Suprapubic skin (tissue), 4 donors: ENCODE measurements around the gene RBM4B. TPM values are rescaled to one million over a fixed set of nuclear protein-coding genes. Genes with fewer than 3 reads are reported as not detected.

Experiments
- DNase-seq, 2 donors: peaks; one replicate each; pipeline ENCODE4 v3.0.0-alpha.2; 2019; ENCODE audit warnings: low spot score in 2 of 2
- H3K27ac ChIP-seq: fragments of 200-600 bp; sonication (generic); one replicate; pipeline ENCODE4 v1.5.1; 2019
- H3K27me3 ChIP-seq: fragments of 200-600 bp; sonication (generic); one replicate; pipeline ENCODE4 v1.5.1; 2019
- H3K36me3 ChIP-seq: fragments of 200-600 bp; sonication (generic); one replicate; pipeline ENCODE4 v1.5.1; 2019
- H3K4me1 ChIP-seq: fragments of 200-600 bp; sonication (generic); one replicate; pipeline ENCODE4 v1.5.1; 2019
- H3K4me3 ChIP-seq: fragments of 200-600 bp; sonication (generic); one replicate; pipeline ENCODE4 v1.5.1; 2019; ENCODE audit warnings: mild to moderate bottlenecking
- H3K9me3 ChIP-seq: fragments of 200-600 bp; sonication (generic); one replicate; pipeline ENCODE4 v1.5.1; 2019
- EP300 ChIP-seq: sonication (generic); formaldehyde crosslinking; IDR thresholded peaks from one replicate; pipeline ENCODE4 v1.6.1; 2017; ENCODE audit warnings: antibody characterized with exemption
- POLR2A ChIP-seq, 2 donors: fragments of 450-650 bp; IDR thresholded peaks; one replicate each; pipeline ENCODE4 v1.6.1; 2017; ENCODE audit warnings: antibody characterized with exemption in 2 of 2, mild to moderate bottlenecking in 2 of 2, moderate library complexity in 2 of 2
- POLR2AphosphoS5 ChIP-seq, 3 donors: sonication (generic); formaldehyde crosslinking; IDR thresholded peaks; one replicate each; pipeline ENCODE4 v1.6.1; 2017; ENCODE audit warnings: antibody characterized with exemption in 3 of 3
- WGBS: methylation state at CpG from one replicate; pipeline ENCODE4 v1.1.5; 2018; 5-methylcytosine and 5-hydroxymethylcytosine counted together
- total RNA-seq, 4 donors: library from RNA; depleted of rRNA; stranded (reverse); fragments of >200 nt; gene quantifications; one replicate each; pipeline ENCODE4 v1.1.0, GENCODE V29; 2016
- TF ChIP-seq, protein P1 (sequence below), 2 donors: fragments of 200-600 bp in 1 of 2; fragments of 450-650 bp in 1 of 2; sonication (generic) in 1 of 2; IDR thresholded peaks; one replicate each; pipeline ENCODE4 v1.5.1; 2016 to 2019; ENCODE audit warnings: antibody characterized with exemption in 2 of 2, mild to moderate bottlenecking in 1 of 2, moderate library complexity in 1 of 2

Gene RBM4B
- total RNA-seq, 4 donors from 2014 or later = 16.7 to 27.1 (median 22.0) TPM

DNA sequence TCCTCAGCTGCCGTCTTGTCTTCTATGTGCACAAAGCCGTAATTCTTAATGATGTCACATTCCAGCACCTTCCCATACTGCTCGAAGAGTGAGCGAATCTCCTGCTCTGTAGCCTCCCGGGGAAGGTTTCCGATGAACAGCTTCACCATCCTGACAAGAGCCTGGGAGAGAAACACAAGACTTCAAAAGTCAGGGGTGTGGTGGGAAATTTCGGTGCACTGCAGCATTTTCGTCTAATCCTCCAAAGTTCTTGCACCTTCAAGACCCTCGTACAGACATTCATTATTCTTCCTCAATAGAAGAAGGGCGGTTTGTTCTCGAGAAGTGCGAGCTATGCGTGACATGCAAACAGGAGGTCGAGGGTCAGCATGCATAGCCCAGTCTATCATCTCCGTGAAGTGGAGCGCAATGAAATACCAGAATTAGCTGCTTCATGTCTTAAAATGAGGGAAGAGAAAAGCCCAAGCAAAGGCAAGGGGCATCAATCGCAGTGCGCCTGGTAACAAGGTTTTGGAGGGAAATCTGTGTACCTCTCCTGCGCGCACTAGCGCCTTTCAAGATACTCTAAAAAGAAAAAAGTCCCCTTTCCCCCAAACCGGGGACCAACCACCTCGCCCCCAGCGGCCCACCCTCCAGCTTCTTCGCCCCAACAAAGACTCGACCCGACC, 622 bp downstream of the RBM4B start:
- TF ChIP-seq EP300 (no peak), POLR2A (IDR thresholded peaks at IDR 0.05) (no peak), POLR2AphosphoS5 (IDR thresholded peaks at IDR 0.05) (no peak)
- TF ChIP-seq, protein P1, sequence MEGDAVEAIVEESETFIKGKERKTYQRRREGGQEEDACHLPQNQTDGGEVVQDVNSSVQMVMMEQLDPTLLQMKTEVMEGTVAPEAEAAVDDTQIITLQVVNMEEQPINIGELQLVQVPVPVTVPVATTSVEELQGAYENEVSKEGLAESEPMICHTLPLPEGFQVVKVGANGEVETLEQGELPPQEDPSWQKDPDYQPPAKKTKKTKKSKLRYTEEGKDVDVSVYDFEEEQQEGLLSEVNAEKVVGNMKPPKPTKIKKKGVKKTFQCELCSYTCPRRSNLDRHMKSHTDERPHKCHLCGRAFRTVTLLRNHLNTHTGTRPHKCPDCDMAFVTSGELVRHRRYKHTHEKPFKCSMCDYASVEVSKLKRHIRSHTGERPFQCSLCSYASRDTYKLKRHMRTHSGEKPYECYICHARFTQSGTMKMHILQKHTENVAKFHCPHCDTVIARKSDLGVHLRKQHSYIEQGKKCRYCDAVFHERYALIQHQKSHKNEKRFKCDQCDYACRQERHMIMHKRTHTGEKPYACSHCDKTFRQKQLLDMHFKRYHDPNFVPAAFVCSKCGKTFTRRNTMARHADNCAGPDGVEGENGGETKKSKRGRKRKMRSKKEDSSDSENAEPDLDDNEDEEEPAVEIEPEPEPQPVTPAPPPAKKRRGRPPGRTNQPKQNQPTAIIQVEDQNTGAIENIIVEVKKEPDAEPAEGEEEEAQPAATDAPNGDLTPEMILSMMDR (IDR thresholded peaks at IDR 0.05) = no peak
- WGBS = 5% methylated on average over 25 of the region's 27 CpGs
- peak overlapping the region; percentile 67 for H3K4me3 ChIP-seq
- no peaks in the 10 kb centered on the region for H3K36me3 ChIP-seq
- no peaks in the 10 kb centered on the region for H3K27me3 ChIP-seq
- no peaks in the 10 kb centered on the region for H3K9me3 ChIP-seq
- H3K27ac ChIP-seq = peak overlapping the region; percentile 98
- peaks cover 43% of the 10 kb centered on the region for H3K4me1 ChIP-seq
- no peak for DNase-seq

DNA sequence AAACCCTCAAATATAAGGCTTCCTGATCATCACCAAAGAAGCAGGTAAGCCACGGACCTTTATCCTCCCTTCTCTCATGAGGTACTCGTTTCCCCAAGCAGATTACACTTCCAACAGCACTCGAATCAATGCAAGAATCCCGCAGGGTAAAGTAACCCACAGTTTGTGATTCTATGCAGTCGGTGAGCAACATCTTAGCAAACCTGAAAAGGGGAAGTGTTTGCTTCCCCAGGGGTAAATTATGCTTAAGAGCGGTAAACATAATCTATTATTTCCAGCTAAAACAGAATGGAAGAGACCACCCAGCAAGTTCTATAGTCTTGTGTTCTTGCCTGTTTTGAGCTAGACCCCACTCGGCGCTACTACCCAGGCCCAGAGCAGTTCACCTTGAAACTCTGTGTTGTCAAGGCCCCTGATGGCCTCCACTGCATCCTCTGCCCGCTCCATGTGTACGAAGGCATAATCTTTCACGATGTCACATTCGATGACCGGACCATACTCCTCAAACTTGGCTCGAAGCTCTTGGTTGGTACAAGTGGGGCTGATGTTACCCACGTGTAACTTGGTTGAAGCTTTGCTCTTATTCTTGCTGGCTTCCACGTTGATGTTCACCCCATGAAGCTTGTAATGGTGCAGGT, 1.3 kb downstream of the RBM4B start:
- H3K27me3 ChIP-seq = no peaks in the 10 kb centered on the region
- H3K9me3 ChIP-seq = no peaks in the 10 kb centered on the region
- H3K36me3 ChIP-seq = no peaks in the 10 kb centered on the region
- no peak for TF ChIP-seq EP300
- no peak for TF ChIP-seq POLR2AphosphoS5 (IDR thresholded peaks at IDR 0.05)
- no peak for TF ChIP-seq POLR2A (IDR thresholded peaks at IDR 0.05)
- TF ChIP-seq, protein P1 (IDR thresholded peaks at IDR 0.05) = no peak
- H3K4me1 ChIP-seq = peaks cover 43% of the 10 kb centered on the region
- WGBS = 52% methylated on average over 15 of the region's 16 CpGs
- H3K4me3 ChIP-seq = peak overlapping the region; percentile 67
- DNase-seq = no peak
- H3K27ac ChIP-seq = no peak overlapping the region

DNA sequence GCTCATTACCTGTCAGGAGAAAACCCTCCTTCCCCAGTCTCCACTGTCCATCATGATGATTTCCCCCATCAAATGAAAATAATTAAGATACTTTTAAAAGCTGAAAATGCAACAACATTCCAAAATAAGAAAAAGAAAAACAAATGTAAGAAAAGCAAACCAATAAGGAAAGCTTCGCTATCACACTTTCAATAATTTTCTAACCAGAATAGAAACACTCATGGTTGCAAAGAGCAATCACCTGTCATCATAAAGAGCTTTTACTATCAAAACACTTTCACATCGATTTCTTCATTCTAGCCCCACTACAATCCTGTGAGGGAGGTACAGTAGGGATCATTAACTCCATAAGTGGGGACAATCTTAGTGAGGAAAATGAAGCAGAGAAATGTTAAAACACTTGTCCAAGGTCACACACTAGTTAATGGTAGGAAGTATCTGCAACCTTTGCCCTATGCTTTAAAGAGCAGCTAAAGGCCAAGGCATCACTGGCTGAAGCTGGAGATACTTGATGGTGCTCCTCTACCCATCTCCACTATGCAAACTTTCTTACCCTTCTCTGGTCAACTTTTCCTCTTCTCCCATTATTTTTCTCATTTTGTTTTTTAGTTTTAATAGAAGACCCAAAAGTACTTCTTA, 2.6 kb downstream of the RBM4B start:
- Histone ChIP-seq H3K4me1 (peaks cover 48% of the 10 kb centered on the region), H3K27ac (no peak overlapping the region), H3K27me3 (no peaks in the 10 kb centered on the region), H3K4me3 (no peak overlapping the region), H3K36me3 (peaks cover 8% of the 10 kb centered on the region), H3K9me3 (no peaks in the 10 kb centered on the region)
- DNase-seq = no peak
- 78% methylated on average over 2 of the region's 2 CpGs for WGBS
- TF ChIP-seq, protein P1 (IDR thresholded peaks at IDR 0.05) = no peak
- TF ChIP-seq POLR2A (IDR thresholded peaks at IDR 0.05) (no peak), EP300 (no peak), POLR2AphosphoS5 (IDR thresholded peaks at IDR 0.05) (no peak)

DNA sequence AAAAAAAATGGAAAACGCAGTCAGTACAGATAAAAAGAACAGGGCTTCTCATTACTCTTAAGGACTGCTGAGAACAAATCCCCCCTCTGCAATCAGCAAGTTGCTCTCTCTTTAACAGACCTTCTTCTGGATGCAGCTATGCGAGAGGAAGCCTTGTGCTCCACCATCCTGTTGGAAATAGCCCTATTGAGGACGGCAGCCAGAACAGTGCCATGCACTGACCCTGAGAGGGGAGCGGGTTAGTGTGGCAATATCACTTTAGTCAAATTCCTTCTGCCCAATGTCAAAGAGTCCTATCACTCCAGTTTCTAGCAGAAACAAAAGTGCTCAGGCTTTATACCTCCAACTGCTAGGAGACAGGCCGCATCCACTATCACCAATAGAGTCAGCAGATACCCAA, 6.9 kb downstream of the RBM4B start:
- no peak for DNase-seq
- Histone ChIP-seq H3K27ac (no peak overlapping the region), H3K9me3 (no peaks in the 10 kb centered on the region), H3K27me3 (no peaks in the 10 kb centered on the region), H3K4me3 (no peak overlapping the region), H3K36me3 (peaks cover 46% of the 10 kb centered on the region), H3K4me1 (peaks cover 30% of the 10 kb centered on the region)
- 81% methylated on average over 5 of the region's 5 CpGs for WGBS
- TF ChIP-seq, protein P1 (IDR thresholded peaks at IDR 0.05) = no peak
- TF ChIP-seq POLR2A (IDR thresholded peaks at IDR 0.05) (no peak), EP300 (no peak), POLR2AphosphoS5 (IDR thresholded peaks at IDR 0.05) (no peak)

DNA sequence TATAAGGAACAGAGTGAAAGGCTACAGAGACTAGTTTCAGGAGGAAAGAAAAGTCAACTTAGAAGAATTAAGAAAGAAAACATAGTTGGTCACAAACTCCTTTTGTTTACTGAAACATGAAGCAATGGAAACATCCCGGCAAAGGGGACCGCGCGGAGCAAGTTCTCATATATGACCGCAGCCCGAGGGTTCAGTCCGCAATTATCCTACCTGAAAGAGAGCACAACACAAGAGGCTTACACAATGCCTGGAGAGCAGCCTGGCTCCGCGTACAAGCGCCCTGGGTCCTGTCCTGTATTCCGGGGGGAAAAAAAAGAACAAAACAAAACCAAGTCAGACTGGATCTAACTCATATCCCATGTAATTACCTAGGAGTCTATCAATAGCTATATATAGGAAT, 12.3 kb downstream of the RBM4B start:
- Histone ChIP-seq H3K4me3 (no peak overlapping the region), H3K9me3 (no peaks in the 10 kb centered on the region), H3K27me3 (no peaks in the 10 kb centered on the region), H3K36me3 (peaks cover 83% of the 10 kb centered on the region), H3K27ac (no peak overlapping the region), H3K4me1 (peaks cover 4% of the 10 kb centered on the region)
- TF ChIP-seq POLR2AphosphoS5 (IDR thresholded peaks at IDR 0.05) (no peak), POLR2A (IDR thresholded peaks at IDR 0.05) (no peak), EP300 (no peak)
- TF ChIP-seq, protein P1 (IDR thresholded peaks at IDR 0.05) = no peak
- DNase-seq = no peak
- WGBS = 80% methylated on average over 11 of the region's 11 CpGs
